Central memory CD8-positive, alpha-beta T cell (primary cell): ENCODE measurements around the gene SH3BP5L.

Source experiments
- ATAC-seq: fragments of 150-1000 bp; cut with Tn5 transposase; replicated peaks from 2 replicates; pipeline ENCODE4 v1.10.0; 2022; ENCODE audit warnings: mild to moderate bottlenecking, moderate FRiP score, moderate number of reproducible peaks; ENCODE audit not compliant: poor library complexity, severe bottlenecking; ENCODE audit errors: extremely low read depth
- DNase-seq, 2 donors: peaks; one replicate each; pipeline ENCODE4 v3.0.0; 2021; ENCODE audit warnings: low spot score in 2 of 2
- H3K27ac Mint-ChIP-seq: one replicate; pipeline ENCODE4 v1.8.0; 2022; ENCODE audit warnings: low read depth, mild to moderate bottlenecking, moderate library complexity, mixed read lengths
- H3K27me3 Mint-ChIP-seq: one replicate; pipeline ENCODE4 v1.8.0; 2022; ENCODE audit warnings: mixed read lengths
- H3K36me3 Mint-ChIP-seq: one replicate; pipeline ENCODE4 v1.8.0; 2022; ENCODE audit warnings: mild to moderate bottlenecking, moderate library complexity, mixed read lengths; ENCODE audit not compliant: insufficient read depth
- H3K4me1 Mint-ChIP-seq: one replicate; pipeline ENCODE4 v1.8.0; 2022; ENCODE audit warnings: mixed read lengths
- H3K4me3 Mint-ChIP-seq: one replicate; pipeline ENCODE4 v1.8.0; 2022; ENCODE audit warnings: mild to moderate bottlenecking, moderate library complexity, mixed read lengths
- H3K9me3 Mint-ChIP-seq: one replicate; pipeline ENCODE4 v1.8.0; 2022; ENCODE audit warnings: mixed read lengths

SH3BP5L gene

DNA sequence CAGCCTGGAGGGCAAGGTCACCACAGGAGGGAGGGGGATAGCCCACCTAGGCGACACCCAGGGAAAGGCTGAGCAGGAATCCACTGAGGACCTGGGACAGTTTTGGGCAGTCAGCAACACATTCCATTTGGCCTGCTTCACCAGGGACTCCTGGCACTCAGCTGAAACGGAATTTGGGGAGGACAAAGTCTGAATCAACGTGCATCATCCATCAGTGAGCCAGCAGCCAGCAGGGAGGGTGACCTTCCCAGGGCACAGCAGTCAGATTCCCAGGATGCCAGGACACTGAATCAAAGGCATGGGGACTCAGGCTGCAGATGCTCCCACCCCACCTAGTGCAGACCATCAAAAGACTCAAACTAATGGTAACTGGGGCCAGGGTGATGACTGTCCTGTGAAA lies 4.6 kb downstream of the SH3BP5L start:
- peaks cover 27% of the 10 kb centered on the region for H3K36me3 Mint-ChIP-seq
- no peaks in the 10 kb centered on the region for H3K9me3 Mint-ChIP-seq
- DNase-seq (no peak), ATAC-seq (no peak)
- no peak overlapping the region for H3K4me3 Mint-ChIP-seq
- H3K27me3 Mint-ChIP-seq: no peaks in the 10 kb centered on the region
- no peak overlapping the region for H3K27ac Mint-ChIP-seq
- H3K4me1 Mint-ChIP-seq: peaks cover 90% of the 10 kb centered on the region

DNA sequence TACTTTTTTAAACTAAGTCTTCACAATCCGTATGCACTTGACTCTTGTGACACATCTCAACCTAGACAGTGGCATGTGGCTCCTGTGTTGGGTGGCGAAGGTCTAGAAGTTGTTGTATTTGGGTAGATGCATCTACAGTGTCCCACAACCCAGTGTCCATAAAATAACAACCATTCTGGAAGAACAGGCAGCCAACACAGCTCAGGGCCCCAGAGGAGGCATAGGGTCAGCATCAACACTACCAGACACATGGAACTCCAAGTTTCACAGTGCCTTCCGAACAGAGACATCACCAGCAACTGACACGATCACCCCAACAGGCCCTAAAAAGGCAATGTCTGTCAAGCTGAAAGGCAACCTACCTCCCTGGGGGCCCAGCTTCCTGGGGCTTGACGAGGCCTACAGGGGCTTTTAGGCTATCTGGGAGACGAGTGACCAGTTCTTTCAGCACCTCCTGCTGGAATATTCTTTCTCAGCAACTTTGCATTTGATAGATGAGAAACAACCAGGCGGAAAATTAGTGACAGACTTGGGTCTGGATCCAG lies 5.6 kb downstream of the SH3BP5L start:
- Mint-ChIP-seq H3K4me3 (no peak overlapping the region), H3K9me3 (no peaks in the 10 kb centered on the region), H3K27me3 (no peaks in the 10 kb centered on the region), H3K27ac (no peak overlapping the region), H3K4me1 (peaks cover 86% of the 10 kb centered on the region), H3K36me3 (peaks cover 26% of the 10 kb centered on the region)
- DNase-seq: no peak
- ATAC-seq: no peak

DNA sequence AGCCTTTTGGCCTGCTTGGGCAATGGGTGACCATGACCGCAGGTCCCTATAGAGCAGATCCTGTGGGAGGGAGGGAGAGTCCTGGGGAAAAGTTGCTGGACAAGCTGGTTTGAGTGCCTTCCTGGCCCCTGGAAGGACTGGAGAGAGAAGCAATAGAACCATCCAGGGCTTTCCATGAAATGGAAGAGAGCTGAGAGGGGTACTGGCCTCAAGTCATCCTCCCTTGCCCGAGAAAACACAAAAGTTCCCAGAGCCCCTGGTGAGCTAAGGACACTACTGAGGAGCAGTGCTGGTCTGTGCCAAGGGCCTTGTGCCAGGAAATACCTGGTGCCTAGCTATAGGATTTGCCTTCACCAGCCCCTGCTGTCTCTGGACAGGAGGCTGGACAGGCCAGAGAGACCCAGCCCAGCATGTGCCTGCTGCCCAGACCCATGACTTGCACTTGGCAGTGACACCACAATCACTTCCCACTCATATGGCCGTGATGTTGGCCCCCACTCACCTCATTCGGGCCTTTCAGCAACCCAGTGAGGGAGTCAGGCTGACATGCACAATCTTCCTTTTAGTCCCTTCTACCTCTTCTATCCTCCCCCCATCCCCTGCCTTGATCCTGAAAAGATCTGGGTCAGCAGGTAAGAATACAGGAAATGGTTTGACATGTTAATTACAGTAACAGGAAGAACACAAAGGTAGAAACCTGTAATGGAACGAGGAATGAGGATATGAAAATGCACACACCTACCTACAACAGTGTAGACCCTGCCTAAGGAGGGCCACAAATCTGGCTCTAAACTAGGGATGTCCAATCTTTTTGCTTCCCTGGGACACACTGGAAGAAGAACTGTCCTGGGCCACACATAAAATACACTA lies 7.0 kb downstream of the SH3BP5L start:
- Mint-ChIP-seq H3K4me1 (peaks cover 72% of the 10 kb centered on the region), H3K4me3 (no peak overlapping the region), H3K9me3 (no peaks in the 10 kb centered on the region), H3K27me3 (no peaks in the 10 kb centered on the region), H3K36me3 (peaks cover 26% of the 10 kb centered on the region), H3K27ac (peak overlapping the region; percentile 81)
- ATAC-seq (no peak), DNase-seq (peak in 1 of 2 donors; percentile 6)

DNA sequence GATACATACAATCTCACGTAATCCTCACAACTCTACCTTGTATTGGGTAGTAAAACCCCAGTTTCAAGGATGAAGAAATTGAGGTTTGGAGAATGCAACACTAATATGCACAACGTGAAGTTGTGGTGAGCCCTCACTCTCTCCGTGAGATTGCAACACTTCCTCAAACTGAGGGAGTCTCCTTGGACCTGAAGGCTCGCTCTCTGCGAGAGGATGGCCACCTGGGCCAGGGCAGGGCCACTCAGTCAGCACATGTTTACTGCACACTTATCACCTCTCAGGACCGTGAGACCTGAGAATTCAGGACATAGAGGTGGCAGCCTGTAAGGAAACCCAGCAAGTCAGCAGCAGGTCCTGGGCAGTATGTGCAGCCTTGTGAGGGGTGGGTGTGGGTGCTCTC lies 8.7 kb downstream of the SH3BP5L start:
- Mint-ChIP-seq H3K36me3 (peaks cover 18% of the 10 kb centered on the region), H3K4me1 (peaks cover 58% of the 10 kb centered on the region), H3K4me3 (no peak overlapping the region), H3K9me3 (no peaks in the 10 kb centered on the region), H3K27ac (peak overlapping the region; percentile 81), H3K27me3 (no peaks in the 10 kb centered on the region)
- no peak for DNase-seq
- ATAC-seq: no peak

DNA sequence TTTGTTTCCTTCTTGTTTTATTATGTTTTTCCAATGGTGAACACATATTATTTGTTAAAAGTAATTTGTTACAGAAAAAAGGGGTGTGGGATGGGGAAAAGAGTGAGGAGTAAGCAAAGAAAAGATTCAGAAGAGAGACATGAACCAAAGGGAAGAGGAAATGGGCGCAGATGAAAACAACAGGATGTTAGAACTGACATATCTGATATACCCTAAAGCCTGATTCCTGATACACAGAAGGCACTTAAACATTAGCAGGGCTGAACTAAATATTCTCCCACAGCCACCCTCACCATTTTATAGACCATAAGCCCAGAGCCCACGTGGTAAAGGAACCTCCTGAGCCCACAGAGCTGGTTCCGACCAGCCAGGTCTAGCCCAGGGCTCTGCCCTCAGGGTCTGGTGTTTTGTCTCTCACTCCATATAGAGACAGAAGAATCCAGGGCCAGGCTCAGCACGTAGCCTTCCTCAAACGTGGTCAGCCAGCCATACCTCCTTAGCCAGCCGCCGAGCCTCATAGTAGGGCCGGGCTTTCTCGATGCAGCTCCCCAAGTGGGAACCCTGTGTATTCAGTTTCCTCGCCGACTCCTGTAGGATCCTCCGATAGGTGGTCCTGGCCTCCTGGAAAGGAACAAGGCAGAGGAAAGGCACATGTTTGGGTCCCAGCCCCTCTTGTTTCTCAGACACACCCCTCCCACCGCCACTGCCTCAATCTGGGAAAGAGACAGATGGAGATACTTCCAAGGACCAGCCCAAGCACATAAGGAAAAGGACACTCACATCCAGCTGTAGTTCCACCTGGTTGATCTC lies 9.5 kb downstream of the SH3BP5L start:
- Mint-ChIP-seq H3K27me3 (no peaks in the 10 kb centered on the region), H3K4me1 (peaks cover 52% of the 10 kb centered on the region), H3K36me3 (peaks cover 16% of the 10 kb centered on the region), H3K9me3 (no peaks in the 10 kb centered on the region), H3K4me3 (no peak overlapping the region), H3K27ac (peak overlapping the region; percentile 49)
- ATAC-seq (no peak), DNase-seq (no peak)

DNA sequence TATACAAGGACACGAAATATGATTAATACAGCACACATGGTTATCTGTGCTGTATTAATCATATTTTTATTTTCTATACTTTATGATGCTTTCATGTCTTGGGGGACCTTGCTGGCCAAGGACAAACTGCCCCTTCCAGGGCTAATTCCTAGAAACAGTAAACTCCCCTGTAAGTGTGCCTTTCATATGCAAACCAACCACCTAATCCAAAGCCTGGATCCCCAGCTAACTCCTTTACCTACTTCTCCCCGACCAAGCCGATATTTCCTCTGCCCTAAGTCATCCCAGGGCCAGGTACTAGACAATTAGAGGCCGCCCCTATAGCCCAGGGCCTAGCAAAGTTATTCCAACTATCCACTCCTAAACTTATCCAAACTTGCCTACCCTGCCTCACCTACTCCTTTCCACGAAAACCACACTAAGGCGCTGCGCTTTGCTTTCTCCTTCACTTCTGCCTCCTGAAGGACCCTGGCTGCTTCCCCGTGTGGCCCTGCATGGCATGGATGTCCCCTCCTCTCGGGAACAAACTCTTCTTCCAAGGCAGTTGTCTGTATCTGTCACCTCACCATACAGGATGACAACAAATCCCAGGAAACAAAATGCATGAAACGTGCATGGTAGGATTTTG lies 10.2 kb downstream of the SH3BP5L start:
- ATAC-seq: no peak
- no peak for DNase-seq
- Mint-ChIP-seq H3K27me3 (no peaks in the 10 kb centered on the region), H3K4me3 (no peak overlapping the region), H3K4me1 (peaks cover 48% of the 10 kb centered on the region), H3K27ac (no peak overlapping the region), H3K36me3 (peaks cover 10% of the 10 kb centered on the region), H3K9me3 (no peaks in the 10 kb centered on the region)

DNA sequence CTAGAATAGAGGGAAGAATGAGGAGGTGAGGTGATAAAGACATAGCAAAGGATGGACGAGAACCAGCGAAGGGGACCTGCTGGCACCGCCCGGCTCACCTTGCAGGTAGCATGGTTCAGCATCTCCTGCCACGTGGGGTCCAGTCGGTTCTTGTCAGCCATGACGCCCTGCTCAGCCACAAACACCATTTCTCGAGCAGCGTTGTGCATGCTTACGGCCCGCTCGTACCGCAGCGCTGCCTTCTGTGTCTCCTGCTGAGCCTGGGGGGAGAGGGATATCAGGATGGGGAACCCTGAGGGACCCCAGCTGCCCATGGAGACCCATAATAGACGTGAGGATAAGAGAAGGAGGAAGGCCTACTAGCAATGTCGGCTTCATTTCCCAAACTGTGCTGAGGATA lies 11.4 kb downstream of the SH3BP5L start:
- Mint-ChIP-seq H3K36me3 (peaks cover 10% of the 10 kb centered on the region), H3K4me1 (peaks cover 39% of the 10 kb centered on the region), H3K27ac (no peak overlapping the region), H3K27me3 (no peaks in the 10 kb centered on the region), H3K9me3 (no peaks in the 10 kb centered on the region), H3K4me3 (no peak overlapping the region)
- DNase-seq (no peak), ATAC-seq (no peak)

DNA sequence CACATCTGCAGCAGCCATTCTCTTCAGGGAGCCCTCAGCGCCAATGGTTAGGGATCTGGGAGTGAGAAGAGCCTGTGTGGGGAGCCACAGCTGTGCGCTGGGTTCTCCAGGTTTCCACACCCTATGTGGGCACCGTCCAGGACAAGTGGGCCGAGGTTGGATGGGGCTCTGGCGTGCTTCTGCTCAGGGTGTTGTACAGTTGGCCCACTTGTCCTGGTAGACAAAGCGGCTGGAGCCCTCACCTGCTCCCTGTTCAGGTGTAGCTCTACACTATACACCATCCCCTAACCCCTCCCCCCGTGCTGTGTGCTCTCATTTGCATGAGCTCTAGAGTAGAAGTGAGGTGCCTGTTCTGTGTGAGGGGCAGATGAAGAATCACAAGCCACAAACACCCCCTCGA lies 12.2 kb downstream of the SH3BP5L start:
- H3K36me3 Mint-ChIP-seq: peaks cover 9% of the 10 kb centered on the region
- peaks cover 33% of the 10 kb centered on the region for H3K4me1 Mint-ChIP-seq
- DNase-seq (no peak), ATAC-seq (no peak)
- H3K27me3 Mint-ChIP-seq: no peaks in the 10 kb centered on the region
- H3K4me3 Mint-ChIP-seq: no peak overlapping the region
- no peak overlapping the region for H3K27ac Mint-ChIP-seq
- H3K9me3 Mint-ChIP-seq: no peaks in the 10 kb centered on the region

DNA sequence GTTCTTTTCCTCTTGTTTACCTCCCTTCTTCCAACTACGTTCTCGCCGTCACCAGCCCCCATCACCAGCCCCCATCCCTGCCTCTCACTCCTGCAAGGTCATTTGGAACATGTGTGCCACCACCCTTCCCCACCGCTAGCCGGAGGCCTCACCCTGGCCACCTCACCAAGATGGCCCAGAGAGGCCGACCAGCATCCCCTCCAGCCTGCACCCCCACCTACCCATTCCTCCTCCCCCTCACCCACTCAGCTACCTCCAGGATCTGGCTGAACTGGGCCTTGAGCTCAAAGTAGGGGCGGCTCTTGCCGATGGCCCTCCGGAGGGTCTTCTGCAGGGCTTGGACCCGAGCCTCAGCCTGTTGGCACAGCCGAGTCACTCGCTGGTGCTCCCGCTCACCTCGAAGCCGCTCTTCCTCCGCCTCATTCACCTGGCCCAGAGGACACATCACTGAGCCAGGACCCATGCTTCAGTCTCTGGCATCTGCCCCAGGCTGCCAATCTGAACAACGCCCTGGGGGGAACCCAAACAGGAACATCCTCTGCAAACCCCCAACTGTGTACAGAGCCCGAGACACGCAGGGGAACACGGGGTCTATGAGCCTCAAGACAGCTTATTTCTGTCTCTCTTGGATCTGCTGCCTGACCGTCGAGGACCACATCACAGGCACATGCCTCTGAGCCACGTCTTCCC lies 12.8 kb downstream of the SH3BP5L start:
- peaks cover 27% of the 10 kb centered on the region for H3K4me1 Mint-ChIP-seq
- H3K36me3 Mint-ChIP-seq: peaks cover 9% of the 10 kb centered on the region
- H3K4me3 Mint-ChIP-seq: no peak overlapping the region
- no peak overlapping the region for H3K27ac Mint-ChIP-seq
- DNase-seq: no peak
- no peak for ATAC-seq
- H3K27me3 Mint-ChIP-seq: no peaks in the 10 kb centered on the region
- H3K9me3 Mint-ChIP-seq: no peaks in the 10 kb centered on the region

DNA sequence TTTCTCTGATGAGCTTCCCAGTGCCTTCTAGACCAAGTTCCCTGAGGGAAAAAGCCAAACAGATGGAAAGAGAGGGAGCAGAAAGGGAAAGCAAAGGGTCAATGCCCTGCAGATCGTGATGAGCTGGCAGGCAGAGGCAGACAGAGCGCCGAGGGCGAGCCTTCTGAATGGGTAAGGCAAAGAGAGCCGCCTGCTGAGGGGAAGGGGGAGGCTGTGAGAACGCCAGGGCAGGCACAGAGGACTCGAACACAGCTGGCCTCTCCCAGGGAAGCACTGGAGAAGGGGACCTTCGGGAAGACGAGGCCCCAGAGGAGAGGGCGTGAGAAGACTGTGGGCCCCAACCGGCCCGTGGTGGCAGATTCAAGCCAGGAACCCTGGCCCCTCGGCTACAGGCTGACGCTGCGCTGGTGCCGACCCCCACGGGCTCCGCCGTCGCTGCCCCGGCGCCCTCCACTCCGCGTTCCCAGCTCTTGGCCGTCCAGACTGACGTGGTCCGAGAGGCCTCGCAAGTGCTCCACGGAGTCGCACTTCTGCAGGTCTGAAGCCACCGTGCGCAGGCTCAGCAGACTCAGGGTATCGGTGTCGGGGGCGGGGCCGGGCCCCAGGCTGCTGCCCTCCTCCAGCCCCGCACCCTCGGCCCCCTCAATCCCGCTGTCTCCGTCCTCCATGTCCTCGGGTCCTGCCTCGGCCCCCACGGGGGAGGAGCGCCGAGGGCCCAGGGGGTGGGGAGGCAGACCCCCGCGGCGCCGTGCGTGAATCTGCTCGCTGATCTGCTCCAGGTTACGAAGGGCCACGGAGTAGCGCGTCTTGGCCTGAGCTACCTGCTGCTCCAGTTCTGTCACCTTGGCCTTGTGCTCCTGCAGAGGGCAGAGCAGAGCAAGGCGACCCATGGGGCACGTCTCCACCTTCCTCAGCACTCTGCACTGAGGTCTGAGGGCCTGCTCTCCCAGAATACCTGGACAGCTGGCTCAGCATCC lies 13.9 kb downstream of the SH3BP5L start:
- no peak overlapping the region for H3K4me3 Mint-ChIP-seq
- ATAC-seq (no peak), DNase-seq (no peak)
- H3K4me1 Mint-ChIP-seq: peaks cover 16% of the 10 kb centered on the region
- H3K27me3 Mint-ChIP-seq: no peaks in the 10 kb centered on the region
- no peak overlapping the region for H3K27ac Mint-ChIP-seq
- peaks cover 7% of the 10 kb centered on the region for H3K36me3 Mint-ChIP-seq
- H3K9me3 Mint-ChIP-seq: no peaks in the 10 kb centered on the region

DNA sequence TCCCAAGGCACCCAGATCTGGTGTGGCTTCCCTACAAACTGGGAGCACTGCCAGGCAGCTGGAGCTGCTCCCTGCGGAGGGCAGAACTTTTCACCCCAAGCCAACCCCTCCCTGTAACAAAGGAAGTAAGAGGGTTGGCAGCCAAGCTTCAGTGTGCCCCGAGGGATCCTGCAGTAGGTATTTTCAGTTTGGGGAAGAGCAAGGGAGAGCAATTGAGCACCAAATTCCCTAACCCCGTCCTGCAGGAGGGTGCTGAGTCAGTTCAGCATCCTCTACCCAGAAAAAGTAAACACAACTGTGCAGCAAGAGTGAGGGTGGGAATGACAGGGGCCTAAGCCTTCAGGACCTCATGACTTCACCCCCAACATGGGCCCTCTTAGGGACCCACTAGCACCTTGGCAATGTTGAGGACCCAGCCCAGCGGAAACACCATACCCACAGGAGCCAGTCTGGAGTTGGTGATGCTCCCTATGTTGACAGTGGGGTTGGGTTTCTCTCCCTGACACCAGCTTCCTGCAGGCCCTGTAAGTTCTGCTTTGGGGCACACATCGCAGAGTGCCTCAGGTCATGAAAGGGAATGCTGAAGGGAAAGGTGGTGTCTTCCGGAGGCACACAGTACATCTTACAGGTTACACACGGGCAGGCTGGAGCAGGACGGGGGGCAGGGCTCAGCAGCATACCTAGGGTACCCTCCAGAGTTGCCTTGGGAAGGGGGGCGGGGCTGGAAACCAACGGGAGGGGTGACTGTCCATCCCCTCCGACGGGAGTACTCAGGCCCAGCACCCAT lies 14.8 kb downstream of the SH3BP5L start:
- no peaks in the 10 kb centered on the region for H3K9me3 Mint-ChIP-seq
- H3K4me1 Mint-ChIP-seq: peaks cover 11% of the 10 kb centered on the region
- DNase-seq: no peak
- H3K36me3 Mint-ChIP-seq: peaks cover 6% of the 10 kb centered on the region
- no peaks in the 10 kb centered on the region for H3K27me3 Mint-ChIP-seq
- no peak overlapping the region for H3K4me3 Mint-ChIP-seq
- ATAC-seq: no peak
- H3K27ac Mint-ChIP-seq: no peak overlapping the region
